Brain microvascular endothelial cell (primary cell): ENCODE data around the gene APBB2.

Source experiments
- DNase-seq: peaks from one replicate; pipeline ENCODE4 v3.0.0-alpha.2; 2020
- H3K27ac ChIP-seq: fragments of 250-450 bp; sonication (Bioruptor Pico); 2 replicates; pipeline ENCODE4 v1.5.1; 2020; ENCODE audit warnings: mild to moderate bottlenecking, moderate library complexity
- H3K27me3 ChIP-seq: fragments of 250-450 bp; sonication (Bioruptor Pico); replicated peaks from 2 replicates; pipeline ENCODE4 v1.5.1; 2020; ENCODE audit warnings: mild to moderate bottlenecking
- H3K36me3 ChIP-seq: fragments of 250-450 bp; sonication (Bioruptor Pico); replicated peaks from 2 replicates; pipeline ENCODE4 v1.5.1; 2020; ENCODE audit warnings: mild to moderate bottlenecking
- H3K4me3 ChIP-seq: 2 replicates; pipeline ENCODE4 v1.5.1; 2011; ENCODE audit warnings: low read depth, mild to moderate bottlenecking, control low read depth, low read length, moderate library complexity
- in situ Hi-C: cut with HindIII; loops from 2 replicates; pipeline ENCODE4 v1.10.0; 2017; ENCODE audit warnings: low sequenced_read_pairs, low pct_ligation_motif_present
- TF ChIP-seq, protein P1 (sequence below): IDR thresholded peaks from 2 replicates; pipeline ENCODE4 v1.5.1; 2011; ENCODE audit warnings: low read depth, mild to moderate bottlenecking, moderate library complexity, low read length, control low read depth, inconsistent platforms; ENCODE audit errors: missing control alignments

APBB2 gene

GRCh38 chr4:41044791-41045190 is 169.6 kb downstream of the APBB2 start:
- TF ChIP-seq, protein P1, sequence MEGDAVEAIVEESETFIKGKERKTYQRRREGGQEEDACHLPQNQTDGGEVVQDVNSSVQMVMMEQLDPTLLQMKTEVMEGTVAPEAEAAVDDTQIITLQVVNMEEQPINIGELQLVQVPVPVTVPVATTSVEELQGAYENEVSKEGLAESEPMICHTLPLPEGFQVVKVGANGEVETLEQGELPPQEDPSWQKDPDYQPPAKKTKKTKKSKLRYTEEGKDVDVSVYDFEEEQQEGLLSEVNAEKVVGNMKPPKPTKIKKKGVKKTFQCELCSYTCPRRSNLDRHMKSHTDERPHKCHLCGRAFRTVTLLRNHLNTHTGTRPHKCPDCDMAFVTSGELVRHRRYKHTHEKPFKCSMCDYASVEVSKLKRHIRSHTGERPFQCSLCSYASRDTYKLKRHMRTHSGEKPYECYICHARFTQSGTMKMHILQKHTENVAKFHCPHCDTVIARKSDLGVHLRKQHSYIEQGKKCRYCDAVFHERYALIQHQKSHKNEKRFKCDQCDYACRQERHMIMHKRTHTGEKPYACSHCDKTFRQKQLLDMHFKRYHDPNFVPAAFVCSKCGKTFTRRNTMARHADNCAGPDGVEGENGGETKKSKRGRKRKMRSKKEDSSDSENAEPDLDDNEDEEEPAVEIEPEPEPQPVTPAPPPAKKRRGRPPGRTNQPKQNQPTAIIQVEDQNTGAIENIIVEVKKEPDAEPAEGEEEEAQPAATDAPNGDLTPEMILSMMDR: no peak
- no peak for DNase-seq
- Histone ChIP-seq H3K36me3 (no peaks in the 10 kb centered on the region), H3K4me3 (no peak overlapping the region), H3K27ac (no peak overlapping the region), H3K27me3 (no peaks in the 10 kb centered on the region)
- in situ Hi-C loops: no loop called here

GRCh38 chr4:41044165-41044564 is 170.2 kb downstream of the APBB2 start:
- Histone ChIP-seq H3K27ac (no peak overlapping the region), H3K36me3 (no peaks in the 10 kb centered on the region), H3K27me3 (no peaks in the 10 kb centered on the region), H3K4me3 (no peak overlapping the region)
- TF ChIP-seq, protein P1: no peak
- in situ Hi-C loops: no loop called here
- no peak for DNase-seq

DNA sequence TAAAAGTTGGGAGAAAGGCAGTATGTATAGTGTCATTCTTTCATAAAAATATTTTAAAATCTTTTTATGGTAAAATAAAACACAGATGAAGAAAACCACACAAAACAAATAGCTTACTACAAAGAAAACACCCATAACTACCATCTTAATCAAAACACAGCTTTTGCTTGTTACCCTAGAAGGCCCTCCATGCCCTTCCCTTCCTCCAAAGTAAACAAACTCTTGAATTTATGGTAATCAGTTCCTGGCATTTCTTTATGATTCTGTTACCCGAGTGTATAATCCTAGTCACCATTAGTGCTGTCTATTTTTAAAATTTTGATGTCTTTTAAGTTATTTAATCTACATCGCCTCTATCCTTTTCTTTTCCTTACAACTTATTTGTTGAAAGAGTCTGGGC is 170.9 kb downstream of the APBB2 start:
- Histone ChIP-seq H3K27ac (no peak overlapping the region), H3K4me3 (no peak overlapping the region), H3K36me3 (no peaks in the 10 kb centered on the region), H3K27me3 (no peaks in the 10 kb centered on the region)
- no peak for DNase-seq
- TF ChIP-seq, protein P1: no peak
- in situ Hi-C loops: no loop called here

- TF ChIP-seq, protein P1: no peak
- no peak overlapping the region for H3K27ac ChIP-seq
- in situ Hi-C loops: no loop called here
- H3K4me3 ChIP-seq: no peak overlapping the region
- H3K27me3 ChIP-seq: no peaks in the 10 kb centered on the region
- H3K36me3 ChIP-seq: no peaks in the 10 kb centered on the region
- DNase-seq: no peak
These were observed 172.8 kb downstream of the APBB2 start for GRCh38 chr4:41041551-41041950.

- in situ Hi-C loops: no loop called here
- no peak overlapping the region for H3K27ac ChIP-seq
- H3K4me3 ChIP-seq: no peak overlapping the region
- TF ChIP-seq, protein P1: no peak
- no peaks in the 10 kb centered on the region for H3K36me3 ChIP-seq
- H3K27me3 ChIP-seq: no peaks in the 10 kb centered on the region
- DNase-seq: no peak
These were observed 175.0 kb downstream of the APBB2 start for GRCh38 chr4:41039317-41039716.

DNA sequence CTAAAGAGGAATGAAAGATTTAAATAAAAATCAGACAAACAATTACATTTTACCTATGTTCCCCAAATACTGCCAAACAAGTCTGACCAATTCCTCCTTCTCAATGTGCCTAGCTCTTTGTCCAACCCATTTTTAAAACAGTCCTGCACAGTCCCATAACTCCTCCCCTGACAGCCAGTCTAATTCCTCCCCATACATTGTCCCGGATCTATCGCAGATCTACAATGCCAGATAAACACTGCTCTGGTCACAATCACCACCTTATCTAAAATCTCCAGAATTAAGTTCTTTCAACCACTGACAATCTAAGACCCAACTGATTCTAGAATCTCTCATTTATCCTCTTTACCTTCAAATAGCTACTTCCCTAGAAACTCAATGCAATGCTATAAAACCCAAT is 176.0 kb downstream of the APBB2 start:
- Histone ChIP-seq H3K27me3 (no peaks in the 10 kb centered on the region), H3K27ac (no peak overlapping the region), H3K4me3 (no peak overlapping the region), H3K36me3 (no peaks in the 10 kb centered on the region)
- TF ChIP-seq, protein P1: no peak
- DNase-seq: no peak
- in situ Hi-C loops: no loop called here
